Motor neuron (in vitro differentiated cells): ENCODE results near the gene PHOX2A. TPM values are rescaled to one million over a fixed set of nuclear protein-coding genes. Genes with fewer than 3 reads are reported as not detected.
"Not testable (repeated sequence)": the region's sequence is repeated elsewhere in the genome, so short reads cannot be mapped to it uniquely, and the experiment has no call there.

ENCODE experiments used
- ATAC-seq, 8 experiments: fragments of 200-7000 bp; cut with Tn5 transposase; replicated peaks in 6 of 8; 2 replicates each; pipeline ENCODE4 v1.8.0; 2021; ENCODE audit warnings: mild to moderate bottlenecking in 8 of 8, moderate library complexity in 8 of 8
- H3K27ac ChIP-seq, 2 donors: fragments of 250-450 bp; sonication (Bioruptor Pico); 2 replicates each; pipeline ENCODE4 v1.9.0; 2021; ENCODE audit warnings: antibody characterized with exemption in 2 of 2, mild to moderate bottlenecking in 2 of 2, moderate library complexity in 1 of 2
- H3K4me1 ChIP-seq, 2 donors: fragments of 250-450 bp; sonication (Bioruptor Pico); replicated peaks in 1 of 2; 2 replicates each; pipeline ENCODE4 v1.6.1; 2021; ENCODE audit warnings: antibody characterized with exemption in 2 of 2, mild to moderate bottlenecking in 2 of 2, moderate library complexity in 1 of 2
- H3K4me3 ChIP-seq, 5 donors: fragments of 250-450 bp; sonication (Bioruptor Pico); 2 replicates each; pipeline ENCODE4 v1.9.0; 2021; ENCODE audit warnings: antibody characterized with exemption in 5 of 5, mild to moderate bottlenecking in 5 of 5, moderate library complexity in 4 of 5
- WGBS, 10 experiments: fragments of 450-650 bp; shearing (Covaris generic); methylation state at CpG; one replicate each; pipeline ENCODE4 v1.0.0; 2022; 5-methylcytosine and 5-hydroxymethylcytosine counted together
- in situ Hi-C, 9 experiments: fragments of 400-800 bp; cut with MboI; loops; one replicate each; pipeline ENCODE4 v1.15.0; 2021; ENCODE audit warnings: low sequenced_read_pairs in 9 of 9, low pct_unique_long_range_greater_than_20kb in 2 of 9; ENCODE audit not compliant: unreplicated experiment in 9 of 9
- total RNA-seq, 8 experiments: library from RNA; unstranded; fragments of 300-600 nt; gene quantifications; 2 replicates each; pipeline versions ENCODE4 v1.2.3 to v1.2.4, GENCODE V29; 2022

The PHOX2A gene
- 1 to 10 TPM in 3 of 8 experiments, under 1 TPM in 4, not detected in 1; 0.16 to 1.8 (median 0.87) TPM for total RNA-seq

DNA sequence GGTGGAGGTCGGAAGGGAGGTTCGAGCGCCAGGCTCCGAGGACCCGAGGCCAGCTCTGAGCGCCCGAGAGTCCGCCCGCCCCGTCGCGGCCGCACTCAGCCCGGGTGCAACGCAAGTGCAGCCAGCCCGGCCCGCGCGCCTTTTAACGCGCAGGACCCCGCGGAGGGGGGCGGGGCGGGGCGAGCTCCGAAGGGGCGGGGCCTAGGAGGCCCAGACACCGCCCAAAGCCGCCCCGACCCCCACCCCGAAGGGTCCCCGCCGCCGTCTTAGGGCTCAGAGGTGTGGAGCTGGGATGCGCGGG is at the start of gene PHOX2A:
Gene PHOX2A, minus strand, starts transcription at position 117 of the 301 bp plus-strand sequence. CDS start 172 bp downstream, outside the sequence.
- ATAC-seq: peak in 5 of 8 experiments; percentile 1 to 41 (median 37)
- no peak within 1 kb of the TSS for H3K27ac ChIP-seq
- in situ Hi-C loops: loop anchor here in 1 of 9 experiments (25.0 kb wide), 1 partner anchor 168 kb away; no protein-coding TSS in a partner anchor
- WGBS, 10 experiments: no CpG with 5 or more reads among the region's 37 CpGs
- peak within 1 kb of the TSS in 4 of 5 donors; percentile 2 to 24 (median 16) for H3K4me3 ChIP-seq
- H3K4me1 ChIP-seq: peaks cover 7 to 9% of the 10 kb centered on the region in 2 donors

DNA sequence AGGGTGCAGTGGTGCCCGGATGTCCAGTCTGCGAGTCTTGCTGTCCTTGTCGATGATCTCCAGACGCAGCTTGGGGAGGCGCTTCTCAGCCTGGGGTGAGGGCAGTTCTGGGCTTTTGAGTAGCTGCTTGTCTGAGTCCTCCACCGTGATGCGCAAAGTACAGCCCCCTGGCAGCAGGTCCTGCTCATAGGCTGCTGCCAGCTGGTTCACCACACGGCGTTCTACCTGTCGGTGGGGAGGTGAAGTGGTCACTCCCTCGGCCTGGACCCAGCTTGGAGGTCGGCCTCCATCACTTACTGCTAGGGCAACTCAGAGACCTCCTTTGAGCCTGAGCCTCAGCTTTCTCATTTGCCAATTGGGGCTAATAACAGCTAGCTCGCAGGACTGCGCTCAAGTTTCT is 49.4 kb upstream of the PHOX2A start:
- in situ Hi-C loops: no loop called here
- H3K27ac ChIP-seq: no peak overlapping the region
- WGBS, 10 experiments: 60 to 100% (median 86%) methylated on average over 1 to 5 of the region's 14 CpGs; no CpG with 5 or more reads in 3 of the 10 experiments
- ATAC-seq: no peak
- H3K4me1 ChIP-seq: no peaks in the 10 kb centered on the region
- H3K4me3 ChIP-seq: no peak overlapping the region

DNA sequence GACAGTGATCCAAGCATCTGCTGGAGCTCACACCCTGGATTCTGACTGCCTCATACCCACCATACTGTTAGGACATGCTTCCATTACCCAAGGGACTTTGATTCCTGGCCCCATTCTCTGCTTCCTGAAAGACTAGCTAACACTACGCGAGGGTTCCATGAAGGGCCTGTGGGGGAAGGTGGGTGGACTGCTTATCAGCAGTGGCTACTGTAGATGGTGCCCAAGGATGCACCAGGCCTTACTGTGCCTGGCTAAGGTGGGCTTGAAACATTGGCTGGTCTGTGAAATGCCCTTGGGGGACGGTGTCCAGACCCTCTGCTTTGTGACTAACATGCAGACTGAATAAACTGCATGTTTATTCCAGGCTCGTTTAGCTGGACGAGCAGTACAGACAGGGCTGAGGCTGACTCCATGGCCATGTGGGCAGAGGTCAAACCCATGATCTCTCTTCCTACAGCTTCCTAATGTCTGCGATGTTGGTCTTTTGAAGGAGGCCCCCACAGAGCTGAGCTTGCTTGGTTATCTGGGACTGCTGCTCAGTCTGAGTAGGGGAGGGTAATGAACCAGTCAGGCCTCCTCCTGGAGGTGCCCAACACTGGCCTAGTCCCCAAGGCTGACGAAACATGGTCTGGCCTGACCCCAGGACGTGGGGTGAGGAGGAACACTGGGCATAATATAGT is 48.3 kb upstream of the PHOX2A start:
- Histone ChIP-seq H3K4me3 (no peak overlapping the region), H3K4me1 (no peaks in the 10 kb centered on the region), H3K27ac (no peak overlapping the region)
- in situ Hi-C loops: no loop called here
- no peak for ATAC-seq
- WGBS, 10 experiments: 50 to 100% (median 90%) methylated on average over 1 to 2 of the region's 8 CpGs; no CpG with 5 or more reads in 5 of the 10 experiments

- in situ Hi-C loops, H3K4me1 ChIP-seq, H3K27ac ChIP-seq, H3K4me3 ChIP-seq: not testable (repeated sequence)
- ATAC-seq: peak in 2 of 8 experiments; percentile 27 to 45
- 0 to 100% (median 84%) methylated on average over 1 to 6 of the region's 6 CpGs; no CpG with 5 or more reads in 2 of the 10 experiments for WGBS, 10 experiments
Observed at GRCh38 chr11:72290741-72291140, 46.8 kb upstream of the PHOX2A start.

DNA sequence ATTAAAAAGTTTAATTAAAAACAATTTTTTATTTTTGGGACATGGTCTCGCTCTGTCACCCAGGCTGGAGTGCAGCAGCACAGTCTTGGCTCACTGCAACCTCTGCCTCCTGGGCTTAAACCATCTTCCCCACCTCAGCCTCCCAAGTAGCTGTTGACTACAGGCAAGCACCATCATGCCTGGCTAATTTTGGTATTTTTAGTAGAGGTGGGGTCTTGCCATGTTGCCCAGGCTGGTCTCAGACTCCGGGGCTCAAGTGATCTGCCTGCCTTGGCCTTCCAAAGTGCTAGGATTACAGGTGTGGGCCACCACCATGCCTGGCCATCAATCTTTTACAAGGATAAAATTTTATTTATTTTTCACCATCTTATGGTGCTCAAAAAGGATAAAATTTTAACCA is 43.3 kb upstream of the PHOX2A start:
- Histone ChIP-seq H3K27ac (no peak overlapping the region), H3K4me1 (no peaks in the 10 kb centered on the region), H3K4me3 (no peak overlapping the region)
- in situ Hi-C loops: no loop called here
- 83 to 100% (median 86%) methylated on average over 1 to 2 of the region's 2 CpGs; no CpG with 5 or more reads in 4 of the 10 experiments for WGBS, 10 experiments
- ATAC-seq: no peak

DNA sequence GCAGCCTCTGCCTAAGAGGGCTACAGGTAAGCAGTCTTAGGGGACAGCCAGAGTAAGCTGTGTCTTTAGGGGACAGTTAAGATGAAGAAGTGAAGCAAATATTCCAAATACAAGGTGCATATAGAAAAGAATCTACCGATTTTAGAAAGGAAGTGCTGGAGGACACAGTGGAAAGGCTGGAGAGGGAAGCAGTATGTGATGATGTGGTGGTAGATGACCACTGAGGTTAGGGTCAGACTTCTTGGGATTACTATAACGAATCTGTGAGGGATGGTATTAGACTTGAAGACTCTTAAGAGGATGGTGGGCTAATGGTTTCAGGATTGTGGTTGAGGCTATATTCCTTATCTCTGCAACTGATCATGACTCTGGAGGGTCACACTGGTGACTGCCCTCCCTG is 40.0 kb upstream of the PHOX2A start:
- no peak overlapping the region for H3K4me3 ChIP-seq
- no peaks in the 10 kb centered on the region for H3K4me1 ChIP-seq
- H3K27ac ChIP-seq: no peak overlapping the region
- in situ Hi-C loops: no loop called here
- 40 to 100% (median 60%) methylated on average over 1 to 2 of the region's 2 CpGs; no CpG with 5 or more reads in 2 of the 10 experiments for WGBS, 10 experiments
- no peak for ATAC-seq

- no peak overlapping the region for H3K27ac ChIP-seq
- in situ Hi-C loops: no loop called here
- 60 to 96% (median 88%) methylated on average over 3 to 15 of the region's 24 CpGs; no CpG with 5 or more reads in 2 of the 10 experiments for WGBS, 10 experiments
- H3K4me1 ChIP-seq: no peaks in the 10 kb centered on the region
- no peak overlapping the region for H3K4me3 ChIP-seq
- ATAC-seq: no peak
Observed at GRCh38 chr11:72280726-72281315, 36.8 kb upstream of the PHOX2A start.

DNA sequence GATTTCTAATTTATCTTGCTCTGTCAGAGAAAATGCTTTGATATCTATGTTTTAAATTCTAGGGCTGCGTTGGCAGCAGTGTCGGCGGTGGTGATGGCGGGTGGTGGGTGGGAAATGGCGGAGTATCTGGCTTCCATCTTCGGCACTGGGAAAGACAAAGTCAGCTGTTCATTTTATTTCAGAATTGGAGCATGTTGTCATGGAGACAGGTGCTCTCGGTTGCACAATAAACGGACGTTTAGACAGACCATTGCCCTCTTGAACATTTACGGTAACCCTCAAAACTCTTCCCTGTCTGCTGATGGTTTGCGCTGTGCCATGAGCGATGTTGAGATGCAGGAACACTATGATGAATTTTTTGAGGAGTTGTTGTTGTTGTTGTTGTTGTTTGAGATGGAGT is 36.1 kb upstream of the PHOX2A start:
- Histone ChIP-seq H3K27ac (no peak overlapping the region), H3K4me3 (no peak overlapping the region), H3K4me1 (no peaks in the 10 kb centered on the region)
- in situ Hi-C loops: no loop called here
- no peak for ATAC-seq
- WGBS, 10 experiments: 77 to 95% (median 92%) methylated on average over 2 to 10 of the region's 12 CpGs; no CpG with 5 or more reads in 2 of the 10 experiments

DNA sequence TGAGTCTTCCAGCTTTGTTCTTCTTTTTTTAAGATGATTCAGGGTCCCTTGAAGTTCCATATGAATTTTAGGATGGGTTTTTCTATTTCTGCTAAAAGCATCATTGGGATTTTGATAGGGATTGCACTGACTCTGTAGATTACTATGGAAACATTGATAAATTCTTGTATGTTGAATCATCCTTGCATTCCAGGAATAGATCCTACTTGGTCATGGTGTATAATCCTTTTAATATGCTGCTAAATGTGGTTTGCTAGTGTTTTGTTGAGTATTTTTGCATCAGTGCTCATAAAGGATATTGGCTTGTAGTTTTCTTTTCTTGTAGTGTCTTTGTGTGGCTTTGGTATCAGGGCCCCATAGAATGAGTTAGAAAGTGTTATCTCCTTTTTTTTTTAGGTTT is 34.9 kb upstream of the PHOX2A start:
- ATAC-seq: peak in 3 of 8 experiments; percentile 16 to 71 (median 58)
- H3K4me1 ChIP-seq: no peaks in the 10 kb centered on the region
- no peak overlapping the region for H3K27ac ChIP-seq
- no peak overlapping the region for H3K4me3 ChIP-seq
- in situ Hi-C loops: no loop called here

GRCh38 chr11:72274435-72274834 is 30.5 kb upstream of the PHOX2A start:
- WGBS, 10 experiments: 50 to 100% (median 81%) methylated on average over 1 to 6 of the region's 6 CpGs; no CpG with 5 or more reads in 1 of the 10 experiments
- ATAC-seq: no peak
- in situ Hi-C loops: no loop called here
- H3K4me1 ChIP-seq: no peaks in the 10 kb centered on the region
- no peak overlapping the region for H3K4me3 ChIP-seq
- no peak overlapping the region for H3K27ac ChIP-seq

DNA sequence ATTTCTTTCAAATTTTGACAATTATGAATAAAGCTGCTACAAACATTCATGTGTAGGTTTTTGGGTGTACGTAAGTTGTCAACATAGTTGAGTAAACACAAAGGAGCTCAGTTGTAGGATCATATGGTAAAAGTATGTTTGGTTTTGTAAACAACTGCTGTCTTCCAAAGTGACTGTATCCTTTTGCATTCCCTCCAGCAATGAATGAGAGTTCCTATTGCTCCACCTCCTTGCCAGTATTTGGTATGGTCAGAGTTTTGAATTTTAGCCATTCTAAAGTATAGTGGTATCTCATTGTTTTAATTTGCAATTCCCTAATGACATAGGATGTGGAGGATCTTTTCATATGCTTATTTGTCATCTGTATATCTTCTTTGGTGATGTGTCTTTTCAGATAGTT is 28.0 kb upstream of the PHOX2A start:
- peak in 3 of 8 experiments; percentile 59 to 90 (median 87) for ATAC-seq
- WGBS, 10 experiments: 0 to 100% (median 78%) methylated on average over 1 of the region's 1 CpG; no CpG with 5 or more reads in 3 of the 10 experiments
- Histone ChIP-seq H3K4me3 (no peak overlapping the region), H3K27ac (no peak overlapping the region), H3K4me1 (no peaks in the 10 kb centered on the region)
- in situ Hi-C loops: no loop called here

GRCh38 chr11:72267956-72268617 is 24.1 kb upstream of the PHOX2A start:
- H3K27ac ChIP-seq: no peak overlapping the region
- no peak overlapping the region for H3K4me3 ChIP-seq
- in situ Hi-C loops: no loop called here
- no peaks in the 10 kb centered on the region for H3K4me1 ChIP-seq
- 39 to 87% (median 67%) methylated on average over 1 to 2 of the region's 2 CpGs; no CpG with 5 or more reads in 1 of the 10 experiments for WGBS, 10 experiments
- ATAC-seq: no peak

DNA sequence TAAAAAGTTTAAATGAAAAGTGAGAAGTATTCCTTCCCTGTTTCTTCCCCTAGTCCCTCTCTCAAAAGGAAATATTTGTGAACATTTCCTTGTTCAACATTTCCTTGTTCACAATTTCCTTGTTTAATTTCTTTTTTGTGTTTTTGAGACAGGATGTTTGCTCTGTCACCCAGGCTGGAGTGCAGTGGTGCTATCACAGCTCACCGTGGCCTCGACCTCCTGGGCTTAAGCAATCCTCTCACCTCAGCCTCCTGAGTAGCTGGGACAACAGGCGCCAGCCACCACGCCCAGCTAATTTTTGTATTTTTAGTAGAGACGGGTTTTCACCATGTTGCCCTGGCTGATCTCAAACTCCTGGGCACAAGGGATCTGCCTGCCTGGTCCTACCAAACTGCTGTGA is 23.0 kb upstream of the PHOX2A start:
- H3K4me1 ChIP-seq, ATAC-seq, H3K4me3 ChIP-seq, in situ Hi-C loops, H3K27ac ChIP-seq: not testable (repeated sequence)
- whole genome bisulfite sequencing, 10 experiments: 63 to 90% (median 83%) methylated on average over 2 to 5 of the region's 5 CpGs; no CpG with 5 or more reads in 3 of the 10 experiments
